NCI-H2171 (cell line): ENCODE results near the gene MRPL38.

ENCODE experiments used
- DNase-seq: peaks from one replicate; lab custom pipeline; 2025; lab: John Stamatoyannopoulos, UW

Gene MRPL38

GRCh38 chr17:75919611-75920010 is 14.9 kb upstream of the MRPL38 start:
- no peak for DNase-seq

- no peak for DNase-seq
These were observed 13.3 kb upstream of the MRPL38 start for GRCh38 chr17:75917917-75918445.

- peak; percentile 39 for DNase-seq
These were observed 12.6 kb upstream of the MRPL38 start for GRCh38 chr17:75917141-75917916.

- DNase-seq: no peak
These were observed 10.6 kb upstream of the MRPL38 start for GRCh38 chr17:75915268-75915667.

GRCh38 chr17:75914643-75915267 is 10.1 kb upstream of the MRPL38 start:
- no peak for DNase-seq

- DNase-seq: no peak
These were observed 9.0 kb upstream of the MRPL38 start for GRCh38 chr17:75913537-75914210.

GRCh38 chr17:75910699-75911098 is 6.0 kb upstream of the MRPL38 start:
- DNase-seq: no peak

GRCh38 chr17:75909812-75910274 is 5.2 kb upstream of the MRPL38 start:
- DNase-seq: peak; percentile 66

GRCh38 chr17:75909051-75909811 is 4.5 kb upstream of the MRPL38 start:
- DNase-seq: peak; percentile 79

- DNase-seq: no peak
These were observed 3.5 kb upstream of the MRPL38 start for GRCh38 chr17:75908201-75908600.

- DNase-seq: no peak
These were observed 1.6 kb upstream of the MRPL38 start for GRCh38 chr17:75906143-75906884.

GRCh38 chr17:75902406-75902805 is 2.3 kb downstream of the MRPL38 start:
- DNase-seq: no peak

- DNase-seq: no peak
These were observed 3.0 kb downstream of the MRPL38 start for GRCh38 chr17:75901727-75902126.

GRCh38 chr17:75900691-75901533 is 3.8 kb downstream of the MRPL38 start:
- no peak for DNase-seq

GRCh38 chr17:75899767-75900468 is 4.8 kb downstream of the MRPL38 start:
- DNase-seq: no peak

GRCh38 chr17:75899353-75899752 is 5.3 kb downstream of the MRPL38 start:
- DNase-seq: no peak

GRCh38 chr17:75898791-75899190 is 5.9 kb downstream of the MRPL38 start:
- DNase-seq: no peak

- no peak for DNase-seq
These were observed 6.6 kb downstream of the MRPL38 start for GRCh38 chr17:75898065-75898464.

GRCh38 chr17:75897160-75898019 is 7.3 kb downstream of the MRPL38 start:
- no peak for DNase-seq
